Erythroblast (primary cell): Measurements from ENCODE around the gene CSTF3.

Experiments used
- GATA1 ChIP-seq: IDR thresholded peaks from 2 replicates; pipeline ENCODE4 v1.6.1; 2011; ENCODE audit warnings: low read depth, mild to moderate bottlenecking, control low read depth, low read length, moderate library complexity
- POLR2A ChIP-seq: IDR thresholded peaks from 2 replicates; pipeline ENCODE4 v1.6.1; 2011; ENCODE audit warnings: mild to moderate bottlenecking, low read length

DNA sequence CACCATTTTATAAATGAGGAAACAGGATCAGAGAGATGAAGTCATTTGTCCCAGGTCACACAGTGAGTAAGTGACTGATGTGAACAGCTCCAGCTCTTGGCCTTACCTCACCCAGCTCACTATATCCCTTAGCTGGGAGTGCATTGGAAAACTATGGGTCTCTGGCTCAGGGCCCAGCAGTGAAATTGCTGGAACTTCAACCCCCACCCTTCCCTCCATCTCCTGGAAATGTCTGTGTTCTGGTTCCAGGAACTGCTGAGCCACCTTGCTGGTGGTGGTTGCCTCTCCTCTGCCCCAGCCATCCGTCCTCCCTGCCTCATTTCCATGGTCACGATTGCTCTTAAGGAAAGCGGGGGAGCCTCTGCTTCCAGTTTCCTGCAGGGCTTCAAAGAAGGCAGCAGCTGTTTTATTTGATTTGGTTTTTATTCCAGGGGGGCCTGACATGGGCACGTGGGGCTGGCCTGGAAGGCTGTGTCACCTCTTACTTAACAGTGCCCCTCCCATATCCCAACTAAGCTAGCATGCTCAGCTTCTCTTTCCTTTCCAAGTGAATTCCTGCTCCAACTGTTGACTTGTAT lies 46.2 kb upstream of the CSTF3 start:
- TF ChIP-seq POLR2A (no peak), GATA1 (no peak)
